IPS DF 4.7 (cell line): ENCODE data around the gene FGF1.

ENCODE experiments used
- DNase-seq: peaks from one replicate; pipeline ENCODE4 v3.0.0-alpha.2; 2013; ENCODE audit warnings: low spot score; ENCODE audit errors: extremely low read depth

Gene FGF1

GRCh38 chr5:142544946-142545649 lies 140.8 kb downstream of the FGF1 start:
- no peak for DNase-seq

- DNase-seq, result no peak
These were observed 141.7 kb downstream of the FGF1 start for GRCh38 chr5:142544071-142544753.

GRCh38 chr5:142542906-142543305 lies 143.0 kb downstream of the FGF1 start:
- DNase-seq, result no peak
